ENCODE data around the gene RNU2-1. TPM values are rescaled to one million over a fixed set of nuclear protein-coding genes. Genes with fewer than 3 reads are reported as not detected.
A peak's percentile ranks its signal among the peaks of the same experiment; 100 is the strongest.
"Not testable (repeated sequence)": the region's sequence is repeated elsewhere in the genome, so short reads cannot be mapped to it uniquely, and the experiment has no call there.

RNU2-1 gene
- total RNA-seq, 1 experiment from 2014 or later: not detected

- H3K4me3 ChIP-seq (ENCODE audit: low read length): no peak within 1 kb of the TSS
- no peaks in the 10 kb centered on the region for H3K4me1 ChIP-seq (ENCODE audit: insufficient read depth, low read length)
- no peak within 1 kb of the TSS for H3K27ac ChIP-seq (ENCODE audit: low read length)
- no peaks in the 10 kb centered on the region for H4K20me1 ChIP-seq (ENCODE audit: low read length)
- no peaks in the 10 kb centered on the region for H3K79me2 ChIP-seq (ENCODE audit: low read length)
- no peaks in the 10 kb centered on the region for H3K27me3 ChIP-seq (ENCODE audit: low read length)
- H3F3A ChIP-seq (ENCODE audit: low read length, unreplicated experiment): no peaks in the 10 kb centered on the region
- intact Hi-C loops (cut with micrococcal nuclease): no loop called here
- no peaks in the 10 kb centered on the region for H3K9me2 ChIP-seq (replicated peaks; ENCODE audit: low read length)
- no peak within 1 kb of the TSS for H3K9ac ChIP-seq (ENCODE audit: low read length)
- ChIA-PET CTCF (no interaction called here), POLR2A (ENCODE audit: unreplicated experiment) (no interaction called here)
- no peak within 1 kb of the TSS for H2AFZ ChIP-seq (ENCODE audit: low read length)
- no peak within 1 kb of the TSS for H3K4me2 ChIP-seq (ENCODE audit: low read length)
- TF ChIP-seq, protein P1, sequence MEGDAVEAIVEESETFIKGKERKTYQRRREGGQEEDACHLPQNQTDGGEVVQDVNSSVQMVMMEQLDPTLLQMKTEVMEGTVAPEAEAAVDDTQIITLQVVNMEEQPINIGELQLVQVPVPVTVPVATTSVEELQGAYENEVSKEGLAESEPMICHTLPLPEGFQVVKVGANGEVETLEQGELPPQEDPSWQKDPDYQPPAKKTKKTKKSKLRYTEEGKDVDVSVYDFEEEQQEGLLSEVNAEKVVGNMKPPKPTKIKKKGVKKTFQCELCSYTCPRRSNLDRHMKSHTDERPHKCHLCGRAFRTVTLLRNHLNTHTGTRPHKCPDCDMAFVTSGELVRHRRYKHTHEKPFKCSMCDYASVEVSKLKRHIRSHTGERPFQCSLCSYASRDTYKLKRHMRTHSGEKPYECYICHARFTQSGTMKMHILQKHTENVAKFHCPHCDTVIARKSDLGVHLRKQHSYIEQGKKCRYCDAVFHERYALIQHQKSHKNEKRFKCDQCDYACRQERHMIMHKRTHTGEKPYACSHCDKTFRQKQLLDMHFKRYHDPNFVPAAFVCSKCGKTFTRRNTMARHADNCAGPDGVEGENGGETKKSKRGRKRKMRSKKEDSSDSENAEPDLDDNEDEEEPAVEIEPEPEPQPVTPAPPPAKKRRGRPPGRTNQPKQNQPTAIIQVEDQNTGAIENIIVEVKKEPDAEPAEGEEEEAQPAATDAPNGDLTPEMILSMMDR (conservative IDR thresholded peaks at IDR 0.05; ENCODE audit: low read depth, low read length): no peak
- TF ChIP-seq EZH2 (IDR thresholded peaks at IDR 0.05; ENCODE audit: low read length, unreplicated experiment) (no peak), EZH2phosphoT487 (IDR thresholded peaks at IDR 0.05; ENCODE audit: borderline replicate concordance, low read length) (no peak)
- DNase-seq (no peak), ATAC-seq (no peak)
- BruUV-seq (replicated peaks): no TSS peak
- no peaks in the 10 kb centered on the region for H3K9me3 ChIP-seq (ENCODE audit: low read length)
- H3K36me3 ChIP-seq (ENCODE audit: low read depth, low read length): no peaks in the 10 kb centered on the region
These were observed 22.0 kb downstream of the RNU2-1 start, which contains the start of gene TMEM106A for GRCh38 chr17:43211480-43212402. TMEM106A (plus strand) TSS chr17:43211875; CDS start chr17:43213042, 1,167 bp downstream.

GRCh38 chr17:43211123-43211479, 22.7 kb downstream of the RNU2-1 start:
- H3K36me3 ChIP-seq (ENCODE audit: low read depth, low read length): no peaks in the 10 kb centered on the region
- ATAC-seq (no peak), DNase-seq (no peak)
- intact Hi-C loops (cut with micrococcal nuclease): no loop called here
- BruUV-seq (replicated peaks): TSS peak; percentile 34
- H3K4me2 ChIP-seq (ENCODE audit: low read length): no peak overlapping the region
- no peak overlapping the region for H3K4me3 ChIP-seq (ENCODE audit: low read length)
- no peaks in the 10 kb centered on the region for H3K9me2 ChIP-seq (replicated peaks; ENCODE audit: low read length)
- H2AFZ ChIP-seq (ENCODE audit: low read length): no peak overlapping the region
- H3K9ac ChIP-seq (ENCODE audit: low read length): no peak overlapping the region
- H3K27ac ChIP-seq (ENCODE audit: low read length): no peak overlapping the region
- no peaks in the 10 kb centered on the region for H4K20me1 ChIP-seq (ENCODE audit: low read length)
- ChIA-PET CTCF (no interaction called here), POLR2A (ENCODE audit: unreplicated experiment) (no interaction called here)
- TF ChIP-seq, protein P1 (conservative IDR thresholded peaks at IDR 0.05; ENCODE audit: low read depth, low read length): no peak
- TF ChIP-seq EZH2phosphoT487 (IDR thresholded peaks at IDR 0.05; ENCODE audit: borderline replicate concordance, low read length): no peak
- no peak for TF ChIP-seq EZH2 (IDR thresholded peaks at IDR 0.05; ENCODE audit: low read length, unreplicated experiment)
- H3K9me3 ChIP-seq (ENCODE audit: low read length): no peaks in the 10 kb centered on the region
- no peaks in the 10 kb centered on the region for H3K79me2 ChIP-seq (ENCODE audit: low read length)
- H3F3A ChIP-seq (ENCODE audit: low read length, unreplicated experiment): no peaks in the 10 kb centered on the region
- no peaks in the 10 kb centered on the region for H3K27me3 ChIP-seq (ENCODE audit: low read length)
- H3K4me1 ChIP-seq (ENCODE audit: insufficient read depth, low read length): no peaks in the 10 kb centered on the region

- H4K20me1 ChIP-seq (ENCODE audit: low read length): no peaks in the 10 kb centered on the region
- no peak overlapping the region for H2AFZ ChIP-seq (ENCODE audit: low read length)
- no peaks in the 10 kb centered on the region for H3K4me1 ChIP-seq (ENCODE audit: insufficient read depth, low read length)
- ChIA-PET POLR2A (ENCODE audit: unreplicated experiment) (no interaction called here), CTCF (no interaction called here)
- H3K4me2 ChIP-seq (ENCODE audit: low read length): no peak overlapping the region
- H3F3A ChIP-seq (ENCODE audit: low read length, unreplicated experiment): no peaks in the 10 kb centered on the region
- DNase-seq: no peak
- H3K4me3 ChIP-seq (ENCODE audit: low read length): no peak overlapping the region
- no peaks in the 10 kb centered on the region for H3K9me2 ChIP-seq (replicated peaks; ENCODE audit: low read length)
- H3K36me3 ChIP-seq (ENCODE audit: low read depth, low read length): no peaks in the 10 kb centered on the region
- H3K27me3 ChIP-seq (ENCODE audit: low read length): no peaks in the 10 kb centered on the region
- no peak for ATAC-seq
- BruUV-seq (replicated peaks): no TSS peak
- intact Hi-C loops (cut with micrococcal nuclease): no loop called here
- TF ChIP-seq EZH2 (IDR thresholded peaks at IDR 0.05; ENCODE audit: low read length, unreplicated experiment) (no peak), EZH2phosphoT487 (IDR thresholded peaks at IDR 0.05; ENCODE audit: borderline replicate concordance, low read length) (no peak)
- TF ChIP-seq, protein P1 (conservative IDR thresholded peaks at IDR 0.05; ENCODE audit: low read depth, low read length): no peak
- no peak overlapping the region for H3K27ac ChIP-seq (ENCODE audit: low read length)
- no peaks in the 10 kb centered on the region for H3K9me3 ChIP-seq (ENCODE audit: low read length)
- H3K79me2 ChIP-seq (ENCODE audit: low read length): no peaks in the 10 kb centered on the region
- no peak overlapping the region for H3K9ac ChIP-seq (ENCODE audit: low read length)
These were observed 23.2 kb downstream of the RNU2-1 start for GRCh38 chr17:43210576-43210975.

DNA sequence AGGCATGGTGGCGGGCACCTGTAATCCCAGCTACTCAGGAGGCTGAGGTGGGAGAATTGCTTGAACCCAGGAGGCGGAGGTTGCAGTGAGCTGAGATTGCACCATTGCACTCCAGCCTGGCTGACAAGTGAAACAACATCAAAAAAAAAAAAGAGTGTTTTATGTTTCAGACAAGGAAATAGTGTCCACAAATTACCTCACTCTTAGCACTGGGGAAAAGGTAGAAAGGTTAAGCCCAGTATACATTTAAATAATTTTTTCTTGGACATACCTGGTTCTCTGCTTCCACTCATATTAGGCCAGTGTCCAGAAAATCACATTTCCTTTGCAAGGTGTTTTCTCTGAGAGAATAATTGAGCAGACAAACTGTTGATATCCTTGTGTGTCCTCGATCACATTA, 30.8 kb downstream of the RNU2-1 start:
- DNase-seq; H3K9ac ChIP-seq (ENCODE audit: low read length); H3F3A ChIP-seq (ENCODE audit: low read length, unreplicated experiment); H3K27me3 ChIP-seq (ENCODE audit: low read length); H3K4me3 ChIP-seq (ENCODE audit: low read length); H3K4me2 ChIP-seq (ENCODE audit: low read length); POLR2A ChIA-PET (ENCODE audit: unreplicated experiment); H2AFZ ChIP-seq (ENCODE audit: low read length); CTCF ChIA-PET; intact Hi-C loops (cut with micrococcal nuclease); H3K27ac ChIP-seq (ENCODE audit: low read length); H3K9me3 ChIP-seq (ENCODE audit: low read length); H4K20me1 ChIP-seq (ENCODE audit: low read length); BruUV-seq (replicated peaks); H3K4me1 ChIP-seq (ENCODE audit: insufficient read depth, low read length); ATAC-seq; H3K9me2 ChIP-seq (replicated peaks; ENCODE audit: low read length); H3K79me2 ChIP-seq (ENCODE audit: low read length); H3K36me3 ChIP-seq (ENCODE audit: low read depth, low read length): not testable (repeated sequence)

Data from PC-3 (cell line).